ENCODE measurements around the gene TXNRD2. TPM values are rescaled to one million over a fixed set of nuclear protein-coding genes. Genes with fewer than 3 reads are reported as not detected.

TXNRD2 gene
- total RNA-seq, 1 experiment from 2014 or later, result 22.9 TPM

GRCh38 chr22:19962246-19962908 is 20.8 kb upstream of the TXNRD2 start:
- no CpG with 5 or more reads among the region's 22 CpGs for WGBS (ENCODE audit: extremely low coverage, insufficient read length, low lambda C conversion rate)
- H3K9ac ChIP-seq (ENCODE audit: extremely low read depth, insufficient read length, low read length), result no peak overlapping the region

More at GRCh38 chr22:19962246-19962908, 20.8 kb upstream of the TXNRD2 start:
- no peak overlapping the region for H3K4ac ChIP-seq (ENCODE audit: low read depth, low read length)
- H2AK5ac ChIP-seq (ENCODE audit: insufficient read length, low read length), result no peak overlapping the region
- H2BK20ac ChIP-seq (ENCODE audit: low read depth, low read length, poor library complexity, severe bottlenecking), result no peak overlapping the region
- no peak overlapping the region for H2BK12ac ChIP-seq (ENCODE audit: insufficient read length, low read depth, low read length)
- no peaks in the 10 kb centered on the region for H3K27me3 ChIP-seq (ENCODE audit: insufficient read depth, low read length)
- H4K8ac ChIP-seq (replicated peaks; ENCODE audit: insufficient read length, low read depth, low read length), result no peak overlapping the region
- no peak overlapping the region for H2BK5ac ChIP-seq (ENCODE audit: insufficient read length, low read length)
- no peak overlapping the region for H3K27ac ChIP-seq (ENCODE audit: insufficient read length, low read depth, low read length)
- no peaks in the 10 kb centered on the region; the same call in 1 of the 2 replicates for H3K27me3 Mint-ChIP-seq (ENCODE audit: low read depth)
- H3K23me2 ChIP-seq (ENCODE audit: insufficient read length, low read depth, low read length, poor library complexity, severe bottlenecking), result no peaks in the 10 kb centered on the region
- peak; percentile 97 for DNase-seq
- TF ChIP-seq CTCF (conservative IDR thresholded peaks at IDR 0.05), result peak; percentile 86
- H3K14ac ChIP-seq (ENCODE audit: insufficient read depth, low read length), result no peak overlapping the region
- no peaks in the 10 kb centered on the region for H3K9me3 ChIP-seq (ENCODE audit: control insufficient read depth, low read depth, low read length)
- H3K18ac ChIP-seq (ENCODE audit: insufficient read length, low read depth, low read length), result no peak overlapping the region
- no peaks in the 10 kb centered on the region for H3K79me2 ChIP-seq (ENCODE audit: insufficient read depth, low read length)
- no peak overlapping the region for H2AFZ ChIP-seq (ENCODE audit: low read length)
- H3T11ph ChIP-seq (ENCODE audit: low read length), result no peak overlapping the region
- H3K4me1 ChIP-seq (ENCODE audit: insufficient read depth, low read length), result peaks cover 2% of the 10 kb centered on the region; the same call in 1 of the 2 replicates
- H2BK15ac ChIP-seq (ENCODE audit: low read depth, low read length), result no peak overlapping the region
- H3K9me3 Mint-ChIP-seq, result no peaks in the 10 kb centered on the region
- H4K5ac ChIP-seq (ENCODE audit: insufficient read length, low read depth, low read length), result no peak overlapping the region
- no peak overlapping the region for H4K91ac ChIP-seq (ENCODE audit: insufficient read length, low read depth, low read length)
- no peak overlapping the region for H3K56ac ChIP-seq (ENCODE audit: insufficient read length, low read depth, low read length)
- no peaks in the 10 kb centered on the region for H4K20me1 ChIP-seq (ENCODE audit: control insufficient read depth, insufficient read depth, insufficient read length)
- no peak overlapping the region for H2BK120ac ChIP-seq (ENCODE audit: low read depth, low read length, poor library complexity, severe bottlenecking)
- peak overlapping the region; percentile 43 to 70; a peak in 4 of 5 replicates for H3K4me3 Mint-ChIP-seq
- no peaks in the 10 kb centered on the region for H3K79me1 ChIP-seq (ENCODE audit: insufficient read depth, low read depth, low read length, poor library complexity, severe bottlenecking)
- peak overlapping the region; percentile 30 for H3K4me2 ChIP-seq (ENCODE audit: insufficient read depth, insufficient read length, low read length)
- H3K4me1 Mint-ChIP-seq, result peaks cover 25 to 35% of the 10 kb centered on the region in 2 experiments
- peaks cover 0 to 19% (median 11%) of the 10 kb centered on the region in 3 experiments; a peak in 3 of 7 replicates for H3K36me3 Mint-ChIP-seq (ENCODE audit: insufficient read depth in 1 of 3, low read depth in 3 of 3)
- no peak overlapping the region for H3K23ac ChIP-seq (ENCODE audit: insufficient read length, low read depth, low read length)
- peak overlapping the region in 2 of 3 experiments; percentile 32 to 95; a peak in 3 of 7 replicates for H3K27ac Mint-ChIP-seq
